ENCODE results near the gene CSF1.

- no peak for TF ChIP-seq EZH2 (IDR thresholded peaks at IDR 0.05; ENCODE audit: insufficient read depth, poor library complexity, severe bottlenecking)
- TF ChIP-seq EZH2phosphoT487 (IDR thresholded peaks at IDR 0.05; ENCODE audit: insufficient read depth, low read depth): no peak
Observed at GRCh38 chr1:109959632-109959973, 49.0 kb downstream of the CSF1 start.

Data from GM23248 (cell line).